Hematopoietic multipotent progenitor cell (in vitro differentiated cells): Measurements from ENCODE around the gene IFT80. TPM values are rescaled to one million over a fixed set of nuclear protein-coding genes. Genes with fewer than 3 reads are reported as not detected.
"Not testable (repeated sequence)": the region's sequence is repeated elsewhere in the genome, so short reads cannot be mapped to it uniquely, and the experiment has no call there.

Experiments
- DNase-seq, 3 donors: peaks; one replicate each; pipeline ENCODE4 v3.0.0-alpha.2; 2011 to 2015; ENCODE audit warnings: low read depth in 2 of 3, low spot score in 2 of 3
- total RNA-seq: library from RNA; depleted of rRNA; stranded (reverse); fragments of >200 nt; gene quantifications from one replicate; pipeline ENCODE4 v1.2.3, GENCODE V29; 2012

Gene IFT80
- total RNA-seq, 1 donor, result 11.3 TPM

DNA sequence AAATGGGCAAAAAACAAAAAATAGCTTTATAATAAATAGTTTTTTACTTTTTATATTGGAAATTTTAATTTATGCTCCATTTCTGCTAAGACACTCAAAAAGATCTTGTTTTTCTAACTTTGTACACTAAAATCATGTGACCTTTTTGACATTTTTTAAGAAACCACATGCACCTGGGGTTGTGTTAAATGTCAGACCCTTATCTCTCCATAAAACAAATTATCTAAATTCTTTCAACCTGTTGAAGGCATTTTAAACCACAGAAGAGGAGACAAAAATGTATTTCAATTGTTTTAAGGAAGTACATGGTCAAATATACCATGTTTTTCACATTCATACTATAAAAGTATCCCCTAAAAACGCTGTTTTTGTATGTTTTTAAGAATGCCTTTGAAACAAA, 29.2 kb downstream of the IFT80 start:
- DNase-seq, result no peak

DNA sequence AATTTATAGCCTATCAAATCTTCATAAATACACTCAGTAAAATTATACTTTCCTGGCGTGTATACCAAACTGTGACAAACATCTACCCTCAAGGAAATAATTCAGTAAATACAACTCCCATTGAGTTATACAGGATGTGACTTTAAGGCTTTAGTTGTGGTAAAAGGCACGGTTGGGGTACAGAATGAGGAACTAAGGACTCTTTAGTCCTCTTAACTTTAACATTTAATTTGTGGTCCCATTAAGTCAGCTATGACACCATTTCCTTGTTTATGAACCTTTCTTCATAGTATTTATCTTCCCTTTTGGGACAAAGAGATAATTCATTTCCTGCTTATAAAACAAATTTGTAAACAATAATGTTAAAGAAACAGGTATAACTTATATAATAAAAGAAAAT, 30.2 kb downstream of the IFT80 start:
- peak; percentile 1 to 88 (median 62) for DNase-seq

DNA sequence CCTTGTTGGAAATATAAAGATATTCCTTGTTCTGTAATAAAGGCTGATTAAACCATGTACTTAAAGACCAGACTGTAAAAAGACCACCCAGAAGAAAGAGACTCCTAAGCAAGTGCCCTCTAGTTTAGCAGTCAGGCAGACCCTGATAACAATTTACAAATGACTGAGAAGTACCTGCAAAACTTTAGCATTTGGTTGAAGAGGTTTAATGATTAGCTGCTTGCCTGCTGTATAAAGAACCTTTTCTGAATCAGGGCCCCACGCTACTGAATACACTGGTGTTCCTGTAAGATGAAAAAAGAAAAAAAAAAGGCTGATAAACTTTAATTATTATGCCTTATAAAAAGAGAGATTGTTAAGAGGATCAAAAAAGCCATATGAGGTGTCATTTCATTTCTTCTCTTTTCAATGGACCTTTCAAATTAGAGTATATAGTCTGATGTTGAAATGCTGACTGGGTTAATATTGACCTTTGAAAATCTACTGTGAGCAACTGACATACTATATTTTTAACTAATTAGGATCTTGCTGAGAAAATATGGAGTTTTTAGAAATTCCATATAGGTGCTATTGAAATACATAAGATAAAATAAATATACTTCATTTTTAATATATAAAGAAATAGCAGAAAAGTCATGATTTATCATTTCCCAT, 33.0 kb downstream of the IFT80 start:
- DNase-seq, result no peak

DNA sequence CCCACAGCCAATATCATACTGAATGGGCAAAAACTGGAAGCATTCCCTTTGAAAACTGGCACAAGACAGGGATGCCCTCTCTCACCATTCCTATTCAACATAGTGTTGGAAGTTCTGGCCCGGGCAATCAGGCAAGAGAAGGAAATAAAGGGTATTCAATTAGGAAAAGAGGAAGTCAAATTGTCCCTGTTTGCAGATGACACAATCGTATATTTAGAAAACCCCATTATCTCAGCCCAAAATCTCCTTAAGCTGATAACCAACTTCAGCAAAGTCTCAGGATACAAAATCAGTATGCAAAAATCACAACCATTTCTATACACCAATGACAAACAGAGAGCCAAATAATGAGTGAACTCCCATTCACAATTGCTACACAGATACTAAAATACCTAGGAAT, 36.1 kb downstream of the IFT80 start:
- not testable (repeated sequence) for DNase-seq

DNA sequence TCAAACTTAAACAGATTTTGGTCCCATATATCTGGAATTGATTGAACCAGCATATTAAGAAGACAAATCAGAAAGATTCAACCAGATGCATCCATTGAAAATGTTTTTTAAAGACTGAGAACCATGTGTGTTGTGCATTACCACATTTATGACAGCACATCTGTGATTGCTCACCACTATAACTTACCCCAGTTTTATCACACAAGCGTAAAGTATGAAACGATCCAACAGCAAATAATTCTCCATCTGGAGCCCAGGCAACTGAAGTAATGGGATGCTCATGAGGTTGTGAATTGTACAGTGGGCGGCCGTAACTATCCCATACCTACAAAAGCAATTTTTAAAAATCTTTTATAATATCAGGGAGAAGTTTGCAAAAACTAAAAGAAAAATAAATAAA, 43.2 kb downstream of the IFT80 start:
- no peak for DNase-seq

DNA sequence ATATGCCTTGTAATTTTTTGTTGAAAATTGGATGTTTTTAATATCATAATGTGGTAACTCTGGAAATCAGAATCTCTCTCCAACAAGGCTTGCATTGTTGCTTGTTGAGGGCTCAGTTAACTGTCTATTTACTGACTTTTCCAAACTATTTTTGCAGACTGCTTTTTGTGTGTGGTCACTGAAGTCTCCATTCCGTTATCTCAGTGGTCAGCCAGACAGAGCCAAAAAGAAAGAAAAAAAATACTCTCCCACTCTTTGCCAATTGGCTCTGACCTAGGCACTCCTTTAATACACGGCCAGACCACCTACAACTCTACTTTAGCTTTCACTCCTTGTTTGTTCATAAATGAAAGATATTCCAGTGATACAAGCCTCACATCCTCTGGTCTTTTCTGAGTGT, 52.5 kb downstream of the IFT80 start:
- no peak for DNase-seq

DNA sequence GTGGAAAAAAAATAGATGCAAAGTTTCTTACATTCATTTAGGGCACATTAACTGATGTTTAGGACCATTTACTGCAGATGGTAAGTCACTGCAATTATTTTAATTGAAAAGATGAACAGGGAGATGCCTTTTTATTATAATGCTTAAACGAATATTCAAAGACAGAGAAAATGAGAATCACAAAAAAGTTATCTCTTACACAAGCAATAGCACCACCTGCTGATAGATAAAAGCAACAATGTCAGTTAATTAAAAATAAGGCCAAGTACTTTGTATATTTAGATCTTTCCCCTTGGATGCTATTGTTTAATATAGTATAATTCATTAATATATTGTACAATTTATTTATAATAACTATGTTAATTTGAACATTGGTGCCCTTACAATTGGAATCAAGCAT, 55.9 kb downstream of the IFT80 start:
- DNase-seq, result peak in 2 of 3 donors; percentile 25 to 71

DNA sequence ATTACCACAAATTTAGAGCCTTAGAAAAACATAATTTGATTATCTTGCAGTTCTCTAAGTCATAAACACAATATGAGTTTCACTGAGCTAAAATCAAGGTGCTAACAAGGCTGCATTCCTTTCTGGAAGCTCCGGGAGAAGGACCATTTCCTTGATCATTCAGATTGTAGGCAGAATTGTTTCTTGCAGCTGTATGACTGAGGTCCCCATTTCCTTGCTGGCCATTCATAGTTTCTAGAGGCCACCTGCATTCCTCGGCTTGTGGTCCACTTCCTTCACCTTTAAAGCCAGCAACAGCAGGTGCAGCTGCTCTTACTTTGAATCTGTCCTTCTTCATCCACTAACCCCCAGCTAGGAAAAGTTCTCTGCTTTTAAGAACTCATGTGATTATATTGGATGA, 58.7 kb downstream of the IFT80 start:
- no peak for DNase-seq

DNA sequence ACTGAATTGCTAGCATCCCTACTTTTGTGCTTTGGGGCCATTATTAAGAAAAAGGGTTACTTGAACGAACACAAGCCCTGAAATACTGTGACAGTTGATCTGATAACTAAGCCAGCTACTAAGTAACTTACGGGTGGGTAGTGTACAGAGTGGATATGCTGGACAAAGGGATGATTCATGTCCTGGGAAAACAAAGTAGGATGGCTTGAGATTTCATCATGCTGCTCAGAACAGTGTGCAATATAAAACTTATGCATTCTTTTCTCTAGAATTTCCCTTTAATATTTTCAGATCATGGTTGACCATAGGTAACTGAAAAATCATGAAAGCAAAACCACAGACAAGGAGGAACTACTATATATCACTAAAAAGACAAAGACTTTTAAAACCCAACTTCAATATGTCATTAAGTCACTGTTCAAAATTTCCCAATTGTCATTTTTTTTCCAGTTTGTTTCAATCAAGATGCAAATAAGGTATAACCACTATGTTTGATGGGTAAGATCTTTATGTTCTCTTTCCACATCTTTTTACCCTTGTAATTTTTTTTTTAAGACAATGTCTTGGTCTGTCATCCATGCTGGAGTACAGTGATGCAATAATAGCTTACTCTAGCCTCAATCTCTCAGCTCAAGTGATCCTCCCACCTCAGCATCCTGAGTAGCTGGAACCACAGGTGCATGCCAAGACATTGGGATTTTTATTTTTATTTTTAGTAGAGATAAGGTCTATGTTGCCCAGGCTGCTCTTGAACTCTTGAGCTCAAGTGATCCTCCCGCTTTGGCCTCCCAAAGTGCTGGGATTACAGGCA, 67.7 kb downstream of the IFT80 start:
- no peak for DNase-seq

DNA sequence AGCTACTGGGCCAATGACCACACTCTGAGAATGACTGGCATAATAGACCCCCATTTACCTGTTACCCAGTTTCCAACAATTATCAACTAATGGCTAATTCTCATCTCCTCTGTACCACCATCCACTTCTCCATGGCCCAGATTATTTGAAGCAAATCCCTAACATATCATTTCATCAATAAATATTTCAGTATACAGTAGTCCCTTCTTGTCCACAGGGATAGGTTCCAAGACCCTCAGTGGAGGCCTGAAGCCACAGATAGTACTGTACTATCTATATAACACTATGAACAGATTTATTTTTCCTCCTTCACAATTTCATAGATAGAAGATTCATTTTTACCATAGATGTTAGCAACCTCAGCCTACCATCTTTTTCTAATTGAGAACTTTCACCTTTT, 68.3 kb downstream of the IFT80 start:
- no peak for DNase-seq

DNA sequence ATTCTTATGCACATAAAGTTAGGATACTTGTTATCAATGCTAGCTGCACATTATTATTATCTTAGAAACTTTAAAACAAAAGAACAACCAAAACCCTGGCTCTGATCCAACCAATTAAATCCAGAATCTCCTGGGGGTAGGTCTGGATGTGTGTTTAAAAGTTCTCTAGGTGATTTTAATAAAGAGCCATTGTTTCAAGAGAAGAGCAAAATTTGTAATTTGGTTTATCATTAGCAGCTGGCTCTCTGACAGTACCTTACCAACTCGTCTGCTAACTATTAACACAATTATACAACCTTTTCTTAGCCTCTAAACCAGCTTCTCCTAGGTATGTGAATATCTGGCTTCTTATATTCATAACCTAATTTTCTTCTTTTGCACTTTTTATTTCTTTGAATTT, 68.9 kb downstream of the IFT80 start:
- no peak for DNase-seq

DNA sequence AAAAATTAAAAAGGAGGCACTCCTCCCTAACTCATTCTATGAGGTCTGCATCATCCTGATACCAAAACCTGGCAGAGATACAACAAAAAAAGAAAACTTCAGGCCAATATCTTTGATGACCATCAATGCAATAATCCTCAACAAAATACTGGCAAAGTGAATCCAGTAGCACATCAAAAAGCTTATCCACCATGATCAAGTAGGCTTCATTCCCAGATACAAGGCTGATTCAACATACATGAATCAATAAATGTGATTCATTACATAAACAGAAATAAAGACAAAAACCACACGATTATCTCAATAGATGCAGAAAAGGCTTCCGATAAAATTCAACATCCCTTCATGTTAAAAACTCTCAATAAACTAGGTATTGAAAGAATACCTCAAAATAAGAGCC, 72.7 kb downstream of the IFT80 start:
- DNase-seq, result not testable (repeated sequence)

DNA sequence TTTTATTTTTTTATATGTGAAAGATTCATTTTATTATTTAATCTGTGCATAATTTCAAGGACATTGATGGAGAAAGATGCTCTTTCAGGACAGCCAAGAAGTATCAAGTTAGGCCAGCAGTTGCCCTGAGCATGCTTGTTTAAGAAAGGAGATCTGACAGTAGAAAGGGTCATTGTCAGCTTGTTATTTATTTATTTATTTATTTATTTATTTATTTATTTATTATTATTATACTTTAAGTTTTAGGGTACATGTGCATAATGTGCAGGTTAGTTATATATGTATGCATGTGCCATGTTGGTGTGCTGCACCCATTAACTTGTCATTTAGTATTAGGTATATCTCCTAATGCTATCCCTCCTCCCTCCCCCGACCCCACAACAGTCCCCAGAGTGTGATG, 77.2 kb downstream of the IFT80 start:
- DNase-seq, result not testable (repeated sequence)

DNA sequence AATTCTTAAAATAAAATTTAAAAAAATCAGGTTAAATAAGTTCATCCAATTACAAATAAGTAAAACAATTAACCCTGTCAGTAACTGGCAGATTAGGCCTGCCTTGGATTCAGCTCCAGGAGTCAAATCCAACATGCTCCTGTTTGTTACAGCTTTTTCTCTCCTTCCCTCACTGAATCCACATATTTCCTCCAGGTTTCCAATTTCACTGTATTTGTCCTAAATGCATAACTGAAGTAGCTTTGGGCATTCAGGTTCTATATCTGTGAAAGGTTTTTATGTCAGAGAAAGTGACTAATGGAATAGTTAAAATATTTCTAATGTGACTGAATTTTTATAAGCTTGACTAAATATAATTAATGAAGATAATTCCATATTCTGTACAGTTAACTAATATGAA, 79.7 kb downstream of the IFT80 start:
- DNase-seq, result no peak

DNA sequence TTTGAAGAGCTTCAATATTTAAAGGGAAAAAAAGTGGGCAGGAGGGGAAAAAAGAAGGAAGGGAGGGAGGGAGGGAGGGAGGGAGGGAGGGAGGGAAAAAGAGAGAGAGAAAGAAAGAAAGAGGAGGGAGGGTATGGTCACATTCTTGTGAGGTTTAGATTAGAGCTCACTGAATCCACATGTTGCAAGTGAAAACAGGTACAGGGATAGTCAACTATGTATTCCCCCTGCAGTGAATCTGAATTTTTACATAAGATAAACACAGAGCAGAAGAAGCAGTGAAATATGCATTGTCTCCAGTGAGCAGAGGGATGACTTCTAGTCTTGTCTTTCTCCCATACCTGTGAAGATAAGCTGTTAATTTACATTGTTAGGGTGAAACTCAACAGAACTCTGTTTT, 84.0 kb downstream of the IFT80 start:
- DNase-seq, result no peak

DNA sequence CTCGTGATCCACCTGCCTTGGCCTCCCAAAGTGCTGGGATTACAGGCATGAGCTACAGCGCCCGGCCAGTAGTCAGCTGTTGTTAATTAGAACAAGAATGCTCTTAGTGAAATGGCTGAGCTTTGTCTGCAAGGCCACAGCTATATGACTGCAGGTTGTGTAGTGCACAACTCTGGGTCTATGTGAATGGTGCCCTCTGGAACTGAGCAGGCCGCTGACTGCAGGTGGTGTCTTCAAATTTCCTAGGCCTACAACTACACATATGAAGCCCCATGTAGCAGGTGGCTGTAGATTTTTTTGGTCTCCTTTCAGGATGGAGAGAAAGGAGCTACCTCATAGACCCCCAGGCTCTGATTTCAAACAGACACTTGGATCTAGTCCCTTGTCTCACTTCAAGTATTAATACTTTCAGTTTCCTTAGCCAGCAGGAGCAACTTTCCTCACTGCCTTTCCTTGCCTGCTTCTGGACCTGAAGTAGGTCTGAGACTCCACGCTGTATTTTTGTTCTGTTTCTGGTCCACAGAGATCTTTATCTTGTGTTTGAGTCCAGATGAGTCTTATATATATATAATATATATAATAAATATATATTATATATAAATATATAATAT, 86.9 kb downstream of the IFT80 start:
- no peak for DNase-seq

DNA sequence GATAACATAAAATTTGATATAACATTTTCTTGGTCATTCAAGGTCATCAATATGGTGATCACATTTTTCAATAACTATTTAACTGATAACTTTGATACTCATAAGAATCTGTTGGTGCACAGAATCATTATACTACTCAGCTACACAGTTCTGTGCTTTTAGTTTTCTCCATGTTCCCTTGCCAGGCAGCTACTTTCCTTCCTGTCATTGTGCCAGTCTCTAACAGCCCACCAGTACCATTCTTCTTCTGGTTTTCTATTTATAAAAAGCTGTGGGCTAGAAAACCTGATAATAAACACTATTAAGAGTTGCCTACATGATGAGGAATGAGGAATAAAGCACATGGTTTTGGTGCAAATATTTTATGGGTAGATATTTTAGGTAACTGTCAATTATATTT, 96.2 kb downstream of the IFT80 start:
- no peak for DNase-seq

DNA sequence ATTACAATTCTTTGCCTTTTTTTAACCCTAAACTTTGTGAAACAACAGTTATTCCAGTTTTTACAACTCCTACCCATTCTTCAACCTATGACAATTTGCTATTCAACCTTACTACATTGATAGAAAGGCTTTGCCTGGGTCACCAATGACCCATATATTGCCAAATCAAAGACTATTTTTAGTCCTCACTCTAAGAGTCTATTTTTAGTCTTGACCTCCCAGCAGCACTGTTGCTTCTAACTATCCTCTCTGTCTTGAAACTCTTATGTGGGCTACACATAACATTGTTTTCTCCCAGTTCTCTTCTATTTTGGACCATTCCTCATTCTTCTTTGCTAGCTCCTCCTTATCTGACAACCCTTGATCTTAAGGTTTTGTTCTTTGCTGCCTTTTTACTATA, 102.4 kb downstream of the IFT80 start:
- DNase-seq, result no peak

DNA sequence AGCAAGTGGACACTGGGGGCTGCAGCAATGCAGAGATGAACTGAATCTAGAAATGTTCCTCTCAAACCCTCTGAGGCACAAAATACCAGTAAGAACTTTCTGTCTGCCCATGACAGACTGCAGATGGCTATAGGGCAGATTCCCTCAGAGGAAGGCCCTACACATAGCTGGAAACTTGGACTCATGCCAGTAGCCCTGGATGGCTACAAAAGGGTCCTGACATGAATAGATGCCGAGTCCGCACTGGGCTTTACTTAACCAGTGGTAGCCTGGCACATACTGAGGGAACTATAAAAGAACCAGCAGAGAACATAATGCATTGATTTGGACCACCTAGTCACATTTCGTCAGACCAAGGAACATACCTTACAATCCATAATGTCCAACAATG, 107.1 kb downstream of the IFT80 start:
- DNase-seq, result no peak

DNA sequence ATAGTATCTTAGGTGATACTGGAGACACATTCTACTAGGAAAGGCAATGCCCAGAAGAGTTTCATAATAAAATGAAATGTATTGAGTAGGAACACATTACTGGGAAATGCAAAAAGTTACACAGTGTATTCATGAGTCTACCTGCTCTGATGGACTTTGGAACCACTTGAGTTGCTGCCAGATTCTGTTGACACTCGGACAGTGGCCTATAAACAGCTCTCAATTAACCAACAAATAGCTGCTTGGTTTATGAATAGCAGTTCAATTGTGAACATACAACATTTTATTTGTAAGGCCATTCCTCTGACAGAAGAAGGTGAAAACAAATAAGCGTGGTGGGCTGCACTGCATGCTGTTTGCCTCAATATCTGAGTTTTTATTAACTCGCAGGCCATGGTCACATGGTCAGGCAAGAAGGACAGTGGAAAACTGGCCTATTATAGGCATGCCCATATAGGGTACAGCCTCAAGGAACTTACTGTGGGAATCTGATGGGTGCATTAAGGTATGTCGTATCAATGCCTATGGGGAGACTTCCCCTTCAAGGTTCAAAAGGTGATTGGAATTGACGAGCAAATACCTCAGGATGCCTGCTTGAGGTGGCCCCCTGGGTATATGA, 107.6 kb downstream of the IFT80 start:
- DNase-seq, result no peak

DNA sequence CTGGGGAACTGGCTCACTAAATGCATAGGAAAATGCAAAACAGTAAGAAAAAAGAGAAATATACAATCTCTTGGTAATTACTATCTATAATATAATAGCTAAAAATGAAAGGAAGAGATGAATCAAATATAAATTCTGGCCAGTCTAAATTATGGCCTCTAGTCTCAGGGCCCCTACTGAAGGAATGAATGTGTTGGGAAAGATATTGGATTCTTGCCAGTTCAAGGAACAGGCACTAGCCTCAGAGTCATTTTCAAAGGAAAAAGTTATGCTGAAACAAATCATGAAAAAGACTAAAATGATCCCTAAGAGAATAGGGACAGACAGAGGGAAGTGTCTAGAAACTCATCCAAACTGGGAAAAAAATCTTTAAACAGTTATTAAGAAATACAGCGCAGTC, 111.4 kb downstream of the IFT80 start:
- no peak for DNase-seq

DNA sequence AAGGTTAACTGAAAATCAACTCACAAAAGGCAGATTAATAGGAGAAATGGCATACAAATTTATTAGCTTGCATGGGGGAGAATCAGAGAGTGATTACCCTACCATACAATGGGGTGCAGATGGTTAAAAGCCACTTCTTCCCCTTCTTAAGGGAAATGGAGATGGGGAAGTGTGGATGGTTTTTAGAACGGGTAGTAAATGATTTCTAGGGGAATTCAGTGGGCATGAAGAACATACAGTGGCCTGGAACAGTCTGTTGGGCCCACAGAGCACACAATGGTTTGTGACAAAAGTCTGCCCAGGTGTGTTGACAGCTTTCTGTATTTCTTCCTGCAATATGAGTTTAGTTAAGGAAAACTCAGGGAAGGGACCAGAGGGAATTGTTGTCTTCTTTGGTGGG, 112.8 kb downstream of the IFT80 start:
- DNase-seq, result no peak
